Lower leg skin (tissue), 4 donors: ENCODE measurements around the gene VWC2L. TPM values are rescaled to one million over a fixed set of nuclear protein-coding genes. Genes with fewer than 3 reads are reported as not detected.

Experiments used
- DNase-seq, 2 donors: peaks; one replicate each; pipeline ENCODE4 v3.0.0-alpha.2; 2019; ENCODE audit warnings: low spot score in 2 of 2
- H3K4me3 ChIP-seq: fragments of 200-600 bp; sonication (generic); 2 replicates; pipeline ENCODE4 v1.5.1; 2017; ENCODE audit warnings: mild to moderate bottlenecking, low read depth; ENCODE audit not compliant: poor library complexity, severe bottlenecking
- POLR2A ChIP-seq, 2 donors: fragments of 450-650 bp; IDR thresholded peaks; one replicate each; pipeline ENCODE4 v1.6.1; 2016 to 2017; ENCODE audit warnings: antibody characterized with exemption in 2 of 2, mild to moderate bottlenecking in 1 of 2, moderate library complexity in 1 of 2
- WGBS, 2 donors: methylation state at CpG; one replicate each; pipeline ENCODE4 v1.1.5; 2018; 5-methylcytosine and 5-hydroxymethylcytosine counted together
- intact Hi-C: fragments of 100-400 bp; cut with DNase I; formaldehyde crosslinking; loops from one replicate; pipeline ENCODE4 v1.15.0; 2023; ENCODE audit warnings: low total_unique reads
- total RNA-seq, 4 donors: library from RNA; depleted of rRNA; stranded (reverse); fragments of >200 nt; gene quantifications; one replicate each; pipeline ENCODE4 v1.1.0, GENCODE V29; 2016
- TF ChIP-seq, protein P1 (sequence below), 3 donors: fragments of 450-650 bp; IDR thresholded peaks; one replicate each; pipeline ENCODE4 v1.5.1; 2016; ENCODE audit warnings: antibody characterized with exemption in 3 of 3, mild to moderate bottlenecking in 3 of 3, moderate library complexity in 2 of 3

Gene VWC2L
- total RNA-seq, 4 donors from 2014 or later = not detected

DNA sequence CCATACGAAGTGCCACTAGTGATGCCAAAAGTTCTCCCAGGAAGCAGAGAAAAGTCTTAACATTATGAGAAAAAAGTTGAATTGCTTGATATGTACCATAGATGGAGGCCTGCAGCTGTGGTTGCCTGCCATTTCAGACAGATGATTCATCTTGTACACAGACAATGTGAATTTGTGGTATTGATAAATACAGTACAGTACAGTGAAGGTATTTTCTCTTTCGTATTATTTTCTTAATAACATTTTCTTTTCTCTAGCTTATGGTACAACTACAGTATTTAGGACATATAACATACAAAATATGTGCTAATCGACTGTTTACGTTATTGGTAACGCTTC is 33.6 kb upstream of the VWC2L start:
- TF ChIP-seq, protein P1, sequence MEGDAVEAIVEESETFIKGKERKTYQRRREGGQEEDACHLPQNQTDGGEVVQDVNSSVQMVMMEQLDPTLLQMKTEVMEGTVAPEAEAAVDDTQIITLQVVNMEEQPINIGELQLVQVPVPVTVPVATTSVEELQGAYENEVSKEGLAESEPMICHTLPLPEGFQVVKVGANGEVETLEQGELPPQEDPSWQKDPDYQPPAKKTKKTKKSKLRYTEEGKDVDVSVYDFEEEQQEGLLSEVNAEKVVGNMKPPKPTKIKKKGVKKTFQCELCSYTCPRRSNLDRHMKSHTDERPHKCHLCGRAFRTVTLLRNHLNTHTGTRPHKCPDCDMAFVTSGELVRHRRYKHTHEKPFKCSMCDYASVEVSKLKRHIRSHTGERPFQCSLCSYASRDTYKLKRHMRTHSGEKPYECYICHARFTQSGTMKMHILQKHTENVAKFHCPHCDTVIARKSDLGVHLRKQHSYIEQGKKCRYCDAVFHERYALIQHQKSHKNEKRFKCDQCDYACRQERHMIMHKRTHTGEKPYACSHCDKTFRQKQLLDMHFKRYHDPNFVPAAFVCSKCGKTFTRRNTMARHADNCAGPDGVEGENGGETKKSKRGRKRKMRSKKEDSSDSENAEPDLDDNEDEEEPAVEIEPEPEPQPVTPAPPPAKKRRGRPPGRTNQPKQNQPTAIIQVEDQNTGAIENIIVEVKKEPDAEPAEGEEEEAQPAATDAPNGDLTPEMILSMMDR (IDR thresholded peaks at IDR 0.05) = no peak
- TF ChIP-seq POLR2A (IDR thresholded peaks at IDR 0.05) = no peak
- DNase-seq = no peak
- 89 to 92% methylated on average over 5 of the region's 5 CpGs for WGBS, 2 donors
- no peak overlapping the region for H3K4me3 ChIP-seq
- intact Hi-C loops = no loop called here

DNA sequence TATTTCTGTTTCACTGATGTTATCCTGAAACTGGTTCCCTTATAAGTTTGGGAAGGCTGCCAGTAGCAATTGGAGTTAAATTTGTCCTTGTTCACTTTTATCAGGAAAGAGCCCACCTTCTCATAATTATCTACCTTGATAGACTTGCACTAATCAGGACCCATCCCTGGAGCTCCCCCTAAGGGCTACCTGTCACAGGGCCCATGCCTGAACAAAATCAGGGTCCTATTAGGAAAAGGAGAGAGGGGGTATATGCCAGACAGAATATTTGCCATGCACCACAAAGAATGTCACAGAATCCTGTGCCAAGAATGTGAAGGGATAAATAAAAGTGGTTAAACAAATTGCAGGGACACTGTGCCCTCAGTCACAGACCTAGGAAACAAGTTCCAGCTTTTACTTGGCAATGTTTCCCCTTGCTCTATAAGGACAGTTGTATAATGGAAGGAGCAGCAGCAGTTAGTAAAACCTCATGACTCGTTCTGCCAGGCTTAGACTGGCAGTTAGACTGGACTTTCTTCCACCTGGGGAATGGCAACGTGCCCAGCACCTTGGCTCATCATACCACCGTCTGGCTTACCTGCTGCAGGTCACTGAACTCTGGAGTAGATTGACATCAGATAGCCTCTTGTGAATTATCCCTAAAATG is 32.3 kb upstream of the VWC2L start:
- no peak for DNase-seq
- intact Hi-C loops = no loop called here
- 20 to 31% methylated on average over 3 of the region's 3 CpGs for WGBS, 2 donors
- TF ChIP-seq, protein P1 (IDR thresholded peaks at IDR 0.05) = no peak
- no peak for TF ChIP-seq POLR2A (IDR thresholded peaks at IDR 0.05)
- H3K4me3 ChIP-seq = no peak overlapping the region

DNA sequence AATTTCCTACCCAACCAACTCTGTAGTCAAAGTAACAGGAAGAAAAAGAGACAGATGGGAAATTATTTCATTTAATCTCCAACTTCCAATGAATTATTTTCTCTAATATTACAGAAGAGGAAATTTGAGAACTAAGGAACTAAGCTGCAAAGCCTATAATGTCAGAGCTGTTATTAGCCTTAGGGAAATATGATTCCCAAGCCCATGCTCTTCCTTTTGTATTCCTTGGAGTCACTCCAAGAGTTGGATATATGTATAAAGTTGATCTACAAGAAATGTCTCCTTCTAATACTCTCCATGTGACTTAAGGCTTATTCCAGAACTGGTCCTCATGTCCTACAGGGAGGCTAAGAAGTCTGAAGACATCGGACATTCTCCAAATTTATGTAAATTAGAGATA is 31.6 kb upstream of the VWC2L start:
- intact Hi-C loops = no loop called here
- no peak overlapping the region for H3K4me3 ChIP-seq
- 54 to 79% methylated on average over 1 of the region's 1 CpG for WGBS, 2 donors
- DNase-seq = no peak
- TF ChIP-seq POLR2A (IDR thresholded peaks at IDR 0.05) = no peak
- TF ChIP-seq, protein P1 (IDR thresholded peaks at IDR 0.05) = no peak

DNA sequence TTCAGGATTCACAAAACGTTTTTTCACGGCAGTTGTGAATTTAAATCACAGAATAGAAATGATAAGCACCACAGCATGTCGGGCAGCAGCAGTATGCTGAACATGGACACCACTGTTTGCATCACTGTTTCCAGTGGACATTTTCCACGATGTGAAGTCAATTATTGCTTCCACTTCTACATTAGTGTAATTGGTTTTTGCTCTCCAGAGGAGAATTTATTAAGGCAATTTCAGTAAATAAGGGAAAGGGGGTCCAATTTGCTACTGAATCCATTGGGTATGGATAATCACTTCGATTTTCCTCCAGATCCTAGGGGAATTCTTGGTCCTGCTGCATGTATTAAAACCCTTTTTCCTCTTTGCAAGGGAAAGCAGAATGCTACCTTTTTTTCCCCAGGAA is 30.2 kb upstream of the VWC2L start:
- WGBS, 2 donors = 78 to 79% methylated on average over 5 of the region's 5 CpGs
- no peak overlapping the region for H3K4me3 ChIP-seq
- intact Hi-C loops = no loop called here
- no peak for DNase-seq
- TF ChIP-seq POLR2A (IDR thresholded peaks at IDR 0.05) = no peak
- TF ChIP-seq, protein P1 (IDR thresholded peaks at IDR 0.05) = no peak

DNA sequence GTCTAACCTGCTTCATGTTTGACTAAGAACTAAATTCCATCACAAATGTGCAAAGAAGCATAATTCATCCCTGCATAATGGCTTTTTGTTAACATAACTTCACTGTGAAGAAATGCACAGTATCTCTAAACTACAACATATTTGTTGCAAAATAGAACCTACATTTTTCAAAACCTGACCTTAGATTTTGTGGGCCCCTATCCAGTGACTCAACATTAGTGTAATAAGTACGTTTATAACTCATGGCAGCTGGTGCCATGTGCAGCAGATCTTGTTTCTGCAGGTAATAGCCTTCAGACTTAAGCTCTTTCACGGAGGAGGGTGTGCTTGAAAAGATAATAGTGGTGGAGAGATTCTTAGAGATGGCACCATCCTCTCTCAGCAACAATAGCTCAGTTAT is 28.6 kb upstream of the VWC2L start:
- TF ChIP-seq POLR2A (IDR thresholded peaks at IDR 0.05) = no peak
- TF ChIP-seq, protein P1 (IDR thresholded peaks at IDR 0.05) = no peak
- DNase-seq = no peak
- WGBS, 2 donors = 53 to 54% methylated on average over 2 of the region's 2 CpGs
- H3K4me3 ChIP-seq = no peak overlapping the region
- intact Hi-C loops = no loop called here

DNA sequence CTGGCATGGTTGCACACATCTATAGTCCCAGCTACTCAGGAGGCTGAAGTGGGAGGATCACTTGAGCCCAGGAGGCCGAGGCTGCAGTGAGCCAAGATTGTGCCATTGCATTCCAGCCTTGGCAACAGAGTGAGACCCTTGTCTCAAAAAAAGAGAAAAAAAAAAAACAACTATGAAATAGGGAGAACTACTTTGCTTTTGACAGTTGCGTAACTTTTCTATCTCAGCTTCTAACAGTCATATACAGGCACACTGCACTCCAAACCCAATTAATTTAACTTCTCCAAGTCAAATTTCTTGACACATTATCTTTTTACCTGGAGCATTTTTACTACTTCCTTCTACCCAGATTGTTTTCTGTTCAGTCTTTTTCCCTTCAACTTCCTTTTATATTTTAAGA is 24.1 kb upstream of the VWC2L start:
- no peak for TF ChIP-seq POLR2A (IDR thresholded peaks at IDR 0.05)
- TF ChIP-seq, protein P1 (IDR thresholded peaks at IDR 0.05) = no peak

More for the DNA sequence above, 24.1 kb upstream of the VWC2L start:
- intact Hi-C loops = no loop called here
- 87 to 89% methylated on average over 2 of the region's 2 CpGs for WGBS, 2 donors
- no peak overlapping the region for H3K4me3 ChIP-seq
- DNase-seq = no peak
